GM21723 (cell line): Measurements from ENCODE around the gene DAP3.
A peak's percentile ranks its signal among the peaks of the same experiment; 100 is the strongest.
"Not testable (repeated sequence)": the region's sequence is repeated elsewhere in the genome, so short reads cannot be mapped to it uniquely, and the experiment has no call there.

Experiments used
- ATAC-seq: cut with Tn5 transposase; IDR thresholded peaks from one replicate; pipeline ENCODE4 v1.9.1; 2021; ENCODE audit warnings: mild to moderate bottlenecking, moderate library complexity; ENCODE audit not compliant: unreplicated experiment

DAP3 gene

GRCh38 chr1:155680531-155680930, 8.4 kb upstream of the DAP3 start:
- ATAC-seq, result no peak

GRCh38 chr1:155681776-155682175, 7.1 kb upstream of the DAP3 start:
- ATAC-seq, result no peak

GRCh38 chr1:155687705-155688323, 1.1 kb upstream of the DAP3 start:
- ATAC-seq, result peak; percentile 27

GRCh38 chr1:155688324-155689080, 389 bp upstream of the DAP3 start, which contains the start of gene YY1AP1:
YY1AP1 (minus strand) TSS chr1:155688774; CDS start chr1:155680436, 8,338 bp downstream.
- ATAC-seq, result peak; percentile 79

GRCh38 chr1:155691992-155692528, 3.2 kb downstream of the DAP3 start:
- no peak for ATAC-seq

GRCh38 chr1:155694167-155694566, 5.3 kb downstream of the DAP3 start:
- ATAC-seq, result no peak

- no peak for ATAC-seq
Measured at GRCh38 chr1:155695072-155695471, 6.2 kb downstream of the DAP3 start.

- ATAC-seq, result no peak
Measured at GRCh38 chr1:155695608-155696007, 6.7 kb downstream of the DAP3 start.

GRCh38 chr1:155696524-155696923, 7.6 kb downstream of the DAP3 start:
- no peak for ATAC-seq

- ATAC-seq, result no peak
Measured at GRCh38 chr1:155697046-155697445, 8.2 kb downstream of the DAP3 start.

GRCh38 chr1:155697616-155698015, 8.7 kb downstream of the DAP3 start:
- not testable (repeated sequence) for ATAC-seq

GRCh38 chr1:155698382-155699038, 9.6 kb downstream of the DAP3 start:
- ATAC-seq, result no peak

- ATAC-seq, result not testable (repeated sequence)
Measured at GRCh38 chr1:155699062-155699461, 10.2 kb downstream of the DAP3 start.

- not testable (repeated sequence) for ATAC-seq
Measured at GRCh38 chr1:155701675-155702074, 12.8 kb downstream of the DAP3 start.

- ATAC-seq, result no peak
Measured at GRCh38 chr1:155703216-155703615, 14.3 kb downstream of the DAP3 start.

GRCh38 chr1:155704414-155704813, 15.5 kb downstream of the DAP3 start:
- not testable (repeated sequence) for ATAC-seq

- no peak for ATAC-seq
Measured at GRCh38 chr1:155706139-155706538, 17.2 kb downstream of the DAP3 start.

GRCh38 chr1:155709391-155709790, 20.5 kb downstream of the DAP3 start:
- no peak for ATAC-seq

- not testable (repeated sequence) for ATAC-seq
Measured at GRCh38 chr1:155711457-155711856, 22.6 kb downstream of the DAP3 start.

GRCh38 chr1:155712636-155713035, 23.7 kb downstream of the DAP3 start:
- not testable (repeated sequence) for ATAC-seq

- ATAC-seq, result no peak
Measured at GRCh38 chr1:155713075-155713474, 24.2 kb downstream of the DAP3 start.
